GM19239 (cell line): ENCODE measurements around the gene MOB1A.
"Not testable (repeated sequence)": the region's sequence is repeated elsewhere in the genome, so short reads cannot be mapped to it uniquely, and the experiment has no call there.

Source experiments
- DNase-seq: peaks from one replicate; pipeline ENCODE4 v3.0.0; 2011; ENCODE audit warnings: low spot score; ENCODE audit not compliant: insufficient read length
- FAIRE-seq: peaks from 2 replicates; lab custom pipeline; 2011; peaks lifted over from hg19 to GRCh38; lab: Jason Lieb, UNC

MOB1A gene

DNA sequence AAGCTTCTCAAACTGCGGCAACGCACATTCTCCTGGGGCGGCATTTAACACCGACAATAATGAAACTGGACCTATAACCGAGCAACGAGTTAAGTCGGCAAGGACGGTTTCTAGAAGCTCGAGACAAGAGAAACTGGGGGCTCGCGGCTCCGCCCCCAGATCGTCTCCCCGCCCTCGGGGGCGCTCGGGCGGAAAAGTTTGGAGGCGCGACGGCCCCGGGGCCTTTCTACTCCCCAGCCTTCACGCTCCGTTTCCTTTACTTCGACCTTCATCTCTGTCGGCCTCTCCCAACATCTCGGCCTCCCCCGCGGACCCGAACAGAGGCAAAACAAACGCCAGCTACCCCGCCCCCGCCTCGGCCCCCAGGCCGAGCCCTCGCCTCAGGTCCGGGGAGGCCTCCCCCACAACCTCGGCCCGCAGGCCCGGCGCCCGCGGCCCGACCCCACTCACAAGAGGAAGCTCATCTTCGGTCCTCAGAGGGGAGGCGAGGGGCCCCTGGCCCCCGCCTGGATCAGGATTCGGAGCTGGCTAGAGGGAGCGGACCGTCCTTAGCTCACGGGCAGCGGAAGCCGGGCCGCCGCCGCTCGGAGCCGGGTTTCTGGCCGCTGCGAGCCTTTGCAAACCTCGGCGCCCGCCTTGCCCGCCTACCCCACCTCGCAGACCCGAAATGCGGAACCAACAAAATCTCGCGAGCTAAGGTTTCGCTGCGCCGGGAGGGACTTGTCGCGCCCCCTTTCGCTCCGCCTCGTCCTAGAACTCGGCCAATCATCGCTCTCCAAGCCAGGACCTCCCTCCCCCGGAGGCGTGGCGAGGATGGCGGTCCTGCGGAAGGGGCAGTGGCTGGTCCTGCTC, at the start of gene MOB1A:
TSS of gene MOB1A (minus strand) at position 669 of the 852 bp plus-strand sequence. CDS start at position 464, 205 bp downstream.
- peak; percentile 63 for DNase-seq
- peak; percentile 96 for FAIRE-seq

DNA sequence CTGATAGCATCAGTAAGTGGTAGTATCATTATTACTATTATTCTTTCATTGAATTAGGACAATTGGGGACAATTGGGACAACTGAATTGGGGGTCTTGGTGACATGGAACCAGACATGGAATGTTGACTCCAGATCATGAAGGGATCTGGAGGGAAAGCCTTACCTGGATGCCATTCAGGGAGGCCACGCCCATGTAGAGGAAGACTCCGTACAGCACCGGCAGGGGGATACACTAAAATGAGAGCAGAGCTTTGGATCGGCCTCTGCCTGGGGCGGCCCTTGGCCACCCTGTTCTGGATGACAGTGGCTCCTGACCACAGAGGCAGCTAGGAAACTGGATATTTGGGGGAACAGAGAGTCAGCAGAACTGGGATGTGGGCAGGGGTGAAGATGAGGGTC, 49.0 kb upstream of the MOB1A start:
- DNase-seq = no peak
- no peak for FAIRE-seq

DNA sequence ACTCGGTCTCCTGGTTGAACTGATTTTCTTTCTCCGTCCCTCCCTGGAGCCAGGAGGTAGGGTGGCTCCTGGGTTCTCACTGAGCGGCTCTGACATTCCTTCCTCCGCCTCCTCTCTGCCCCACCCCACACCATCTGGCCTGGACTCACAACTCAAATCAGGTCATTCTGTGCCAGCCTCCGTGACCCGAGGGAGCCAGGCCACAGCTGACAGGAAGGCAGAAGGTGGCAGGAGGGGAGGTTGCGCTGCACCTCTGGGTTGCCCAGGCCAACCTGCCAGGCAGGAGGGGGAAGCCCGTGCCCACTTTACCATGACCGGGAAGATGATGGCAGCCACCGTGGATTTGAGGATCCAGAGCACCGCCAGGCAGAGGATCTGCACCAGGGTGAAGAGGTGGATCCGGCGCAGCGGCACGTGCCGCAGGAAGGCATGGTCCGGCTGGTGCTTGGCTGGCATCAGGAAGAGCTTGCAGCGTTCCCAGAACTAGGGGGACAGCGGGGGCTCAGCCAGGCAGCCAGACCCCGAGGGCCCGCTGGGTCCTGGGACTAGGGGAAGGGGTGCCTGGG, 48.1 kb upstream of the MOB1A start:
- DNase-seq (no peak), FAIRE-seq (no peak)

DNA sequence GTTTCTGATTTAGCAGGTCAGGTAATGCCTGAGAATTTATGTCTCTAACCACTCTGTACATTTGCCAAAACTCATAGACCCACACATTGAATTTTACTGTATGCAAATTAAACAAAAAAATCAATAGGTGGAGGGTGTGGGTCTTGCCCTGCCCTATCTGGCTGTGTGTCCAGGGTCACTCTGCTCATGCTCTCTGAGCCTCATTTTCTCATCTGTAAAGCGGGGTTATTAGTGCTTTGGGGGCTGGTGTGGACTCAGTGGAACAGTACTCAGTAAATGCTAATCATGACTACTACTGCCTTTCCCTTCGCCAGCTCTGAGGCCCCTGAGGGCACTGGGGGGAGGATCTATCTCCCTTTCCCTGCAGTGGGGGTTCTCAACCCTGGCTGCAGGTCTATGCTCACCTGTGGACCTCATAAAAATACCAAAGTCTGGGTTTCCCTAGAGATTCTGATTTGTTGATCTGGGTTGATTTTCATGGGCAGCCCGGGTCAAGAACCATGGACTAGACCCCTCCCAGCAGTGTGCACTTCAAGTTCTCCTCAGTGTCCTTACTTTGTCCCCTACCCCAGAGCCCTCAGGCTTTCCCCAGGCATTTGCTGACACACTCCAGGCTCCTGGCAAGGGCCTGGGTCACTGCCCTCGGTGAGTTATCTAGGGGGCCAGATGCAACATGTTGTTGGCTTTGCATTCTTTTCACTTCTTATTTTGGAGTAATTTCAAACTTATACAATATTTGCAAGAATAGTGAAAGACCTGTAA, 47.2 kb upstream of the MOB1A start:
- no peak for DNase-seq

DNA sequence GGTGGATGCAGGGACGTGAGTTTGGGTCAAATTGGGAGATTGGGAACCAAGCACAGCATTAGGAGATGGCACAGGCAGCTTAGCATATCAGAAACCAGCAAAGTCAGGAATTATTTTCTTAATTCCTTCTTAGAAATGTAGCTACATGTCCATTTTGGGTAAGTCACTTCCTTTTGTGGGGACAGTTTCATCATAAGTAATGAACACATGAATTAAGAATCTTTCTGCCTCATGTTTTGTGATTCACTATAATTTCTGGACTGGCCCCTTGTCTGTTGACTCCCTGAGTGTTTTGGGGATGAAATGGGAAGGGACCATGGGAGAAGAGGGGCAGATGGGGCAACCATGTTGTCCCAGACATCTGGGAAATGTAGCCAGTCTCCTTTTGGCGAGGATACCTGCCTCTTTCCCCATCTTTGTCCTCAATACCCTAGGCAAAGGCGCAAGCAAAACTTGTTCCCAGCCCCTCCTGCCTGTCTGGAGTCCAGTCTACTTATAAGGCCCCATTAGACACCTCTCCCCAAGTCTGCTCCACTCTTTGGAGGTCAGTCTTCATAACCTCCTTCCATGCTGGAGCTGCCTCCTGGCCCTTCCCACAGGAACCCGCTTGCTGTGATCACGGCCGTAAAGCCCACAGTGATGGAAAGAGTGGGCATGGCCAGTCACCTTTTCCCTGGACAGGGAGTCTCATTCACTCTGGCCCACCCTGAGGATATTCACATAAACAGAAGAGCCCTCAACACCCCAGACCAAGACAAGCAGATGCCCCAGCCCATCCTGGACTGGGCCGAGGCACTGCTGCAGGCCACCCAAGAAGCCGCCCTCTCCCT, 45.5 kb upstream of the MOB1A start:
- DNase-seq (no peak), FAIRE-seq (no peak)

More for the DNA sequence above, 47.2 kb upstream of the MOB1A start:
- no peak for FAIRE-seq

DNA sequence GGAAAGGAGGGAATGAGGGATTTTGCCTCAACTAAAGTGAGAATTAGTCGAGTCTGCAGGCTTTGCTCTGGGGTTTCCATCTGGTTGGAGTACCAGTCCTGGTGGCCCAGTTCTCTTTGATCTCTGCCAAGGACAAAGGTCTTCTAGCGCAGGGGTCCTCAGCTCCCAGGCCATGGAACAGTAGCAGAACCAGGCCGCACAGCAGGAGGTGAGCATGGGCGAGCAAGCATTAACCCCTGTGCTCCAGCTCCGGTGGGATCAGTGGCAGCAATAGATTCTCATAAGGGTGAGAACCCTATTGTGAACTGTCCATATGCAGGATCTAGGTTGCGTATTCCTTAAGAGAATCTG, 43.6 kb upstream of the MOB1A start:
- DNase-seq (no peak), FAIRE-seq (no peak)

DNA sequence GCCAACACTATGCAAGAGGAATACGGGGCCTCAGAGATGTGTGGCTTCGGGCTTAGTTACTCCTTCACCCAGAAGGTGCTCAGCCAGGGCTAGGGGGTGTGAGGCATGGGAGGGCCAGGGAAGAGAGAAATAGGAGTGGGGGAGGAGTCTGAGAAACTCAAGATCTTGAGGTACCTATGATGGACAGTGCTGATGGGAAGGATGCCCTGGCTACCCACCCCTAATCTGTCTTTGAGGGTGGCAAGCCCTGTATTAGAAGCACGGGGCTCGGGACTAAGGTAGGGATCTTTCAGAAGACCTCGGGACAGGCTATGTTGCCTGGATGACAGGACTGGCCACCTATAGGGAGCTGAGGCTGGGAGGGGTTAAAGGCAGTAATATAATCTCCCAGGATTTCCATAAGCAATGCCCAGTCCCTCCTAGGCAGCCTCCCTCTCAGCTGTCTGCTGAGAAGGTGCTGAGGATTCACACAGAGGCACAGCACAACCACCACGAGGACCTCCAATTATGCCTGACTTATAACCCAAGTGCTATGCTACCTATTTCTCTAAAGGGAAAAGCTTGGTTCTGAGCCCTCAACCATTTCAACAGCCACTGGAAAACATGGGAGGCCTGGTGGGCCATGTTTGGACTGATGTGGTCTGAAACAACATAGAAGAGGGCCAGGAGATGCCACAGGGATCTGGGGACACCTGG, 43.1 kb upstream of the MOB1A start:
- FAIRE-seq (no peak), DNase-seq (no peak)

DNA sequence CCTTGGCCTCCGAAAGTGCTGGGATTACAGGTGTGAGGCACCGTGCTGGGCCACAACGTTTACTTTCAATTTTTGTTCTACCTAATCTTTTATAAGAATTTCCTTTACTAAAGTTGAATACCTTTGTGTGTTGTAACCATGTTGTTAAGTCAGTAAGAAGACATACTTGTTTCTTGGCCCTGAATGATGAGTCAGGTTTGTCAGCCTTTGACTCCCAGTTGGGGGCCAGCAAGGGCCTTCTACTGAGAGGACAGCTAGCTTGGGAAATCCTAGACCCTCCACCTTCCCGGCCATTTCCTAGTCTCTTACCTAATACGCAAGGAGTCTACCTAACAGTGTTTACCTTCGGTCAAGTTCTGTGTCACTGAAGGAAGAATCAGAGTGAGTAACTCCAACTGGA, 42.4 kb upstream of the MOB1A start:
- DNase-seq = no peak
- no peak for FAIRE-seq

DNA sequence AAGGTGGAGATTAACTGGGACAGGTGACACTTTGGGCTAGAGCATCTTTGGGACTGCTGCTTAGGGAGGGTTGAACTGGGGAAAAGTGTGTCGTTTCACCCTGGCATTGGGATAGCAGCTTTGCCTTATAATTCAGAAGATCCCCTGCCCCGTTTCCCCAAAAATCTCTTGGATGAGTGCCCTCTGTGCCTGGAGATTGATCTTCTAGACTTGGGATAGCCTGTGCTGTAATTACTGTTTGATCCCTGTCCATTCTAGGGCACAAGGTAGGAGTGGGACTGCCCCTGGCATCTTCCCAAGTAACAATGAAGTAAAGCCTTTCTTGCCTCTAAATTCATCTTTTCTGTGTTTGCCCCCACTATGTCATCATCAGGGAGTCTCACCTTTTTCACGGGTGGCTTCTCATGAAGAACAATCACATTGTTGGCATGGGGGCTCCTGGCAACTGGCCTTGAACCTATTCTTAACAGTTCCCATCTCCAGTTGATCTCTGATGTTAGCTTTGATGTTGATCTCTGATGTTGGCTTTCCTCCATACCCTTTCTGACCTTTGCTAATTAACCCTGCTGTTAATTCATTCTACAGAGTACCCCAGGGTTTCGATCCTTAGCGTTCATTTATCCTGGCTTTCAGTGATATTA, 41.3 kb upstream of the MOB1A start:
- no peak for FAIRE-seq
- DNase-seq = no peak

DNA sequence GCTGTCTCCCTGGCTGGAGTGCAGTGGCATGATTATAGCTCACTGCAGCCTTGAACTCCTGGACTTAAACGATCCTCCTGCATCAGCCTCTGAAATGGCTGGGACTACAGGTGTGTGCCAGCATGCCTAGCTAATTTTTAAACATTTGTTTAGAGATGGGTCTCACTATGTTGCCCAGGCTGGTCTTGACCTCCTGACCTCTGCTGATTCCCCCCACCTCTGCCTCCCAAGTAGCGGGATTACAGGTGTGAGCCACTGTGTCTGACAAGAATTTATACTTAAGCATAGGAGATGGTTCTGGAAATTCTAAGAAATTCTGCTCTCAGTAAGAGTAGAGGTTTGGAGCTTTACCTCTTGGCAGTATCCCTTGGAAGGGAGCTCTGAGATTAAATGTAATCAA, 38.0 kb upstream of the MOB1A start:
- no peak for FAIRE-seq

DNA sequence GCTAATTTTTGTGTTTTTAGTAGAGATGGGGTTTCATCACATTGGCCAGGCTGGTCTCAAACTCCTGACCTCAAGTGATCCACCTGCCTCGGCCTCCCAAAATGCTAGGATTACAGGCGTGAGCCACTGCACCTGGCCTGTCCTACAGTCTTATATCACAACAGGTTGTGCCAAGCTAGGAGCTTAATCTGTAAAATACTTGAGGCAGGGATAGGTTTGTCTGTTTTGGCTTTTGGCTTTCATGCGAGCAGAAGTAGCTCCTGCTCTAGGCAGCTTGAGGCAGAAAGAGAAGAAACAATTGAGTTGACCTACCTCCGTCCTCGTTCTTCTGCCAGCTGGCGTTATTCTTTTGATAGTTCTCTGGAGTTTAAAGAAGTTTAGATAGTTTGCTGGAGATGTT, 37.1 kb upstream of the MOB1A start:
- FAIRE-seq, DNase-seq: not testable (repeated sequence)

More for the DNA sequence above, 38.0 kb upstream of the MOB1A start:
- DNase-seq = no peak

DNA sequence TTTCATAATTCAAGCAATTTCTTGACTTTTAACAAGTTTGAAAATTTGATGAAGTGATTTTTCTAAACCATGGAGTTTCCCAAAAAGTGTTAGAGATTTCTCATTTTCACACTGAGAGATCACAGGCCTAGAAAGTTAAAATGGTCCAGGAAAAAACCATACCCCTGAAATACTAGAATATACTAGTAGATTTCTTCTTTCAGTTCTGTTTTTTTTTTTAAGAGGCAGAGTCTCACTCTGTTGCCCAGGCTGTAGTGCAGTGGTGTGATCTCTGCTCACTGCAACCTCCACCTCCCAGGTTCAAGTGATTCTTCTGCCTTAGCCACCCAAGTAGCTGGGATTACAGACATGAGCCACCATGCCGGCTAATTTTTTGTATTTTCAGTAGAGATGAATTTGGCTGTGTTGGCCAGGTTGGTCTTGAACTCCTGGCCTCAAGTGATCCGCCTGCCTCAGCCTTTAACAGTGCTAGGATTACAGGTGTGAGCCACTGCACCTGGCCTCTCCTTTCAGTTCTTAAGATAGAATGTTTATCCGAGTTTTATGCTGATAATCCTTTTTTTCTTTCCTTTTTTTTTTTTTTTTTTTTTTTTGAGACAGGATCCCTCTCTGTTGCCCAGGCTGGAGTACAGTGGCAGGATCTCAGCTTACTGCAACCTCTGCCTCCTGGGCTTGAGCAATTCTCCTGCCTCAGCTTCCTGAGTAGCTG, 34.2 kb upstream of the MOB1A start:
- no peak for DNase-seq
- FAIRE-seq = no peak

DNA sequence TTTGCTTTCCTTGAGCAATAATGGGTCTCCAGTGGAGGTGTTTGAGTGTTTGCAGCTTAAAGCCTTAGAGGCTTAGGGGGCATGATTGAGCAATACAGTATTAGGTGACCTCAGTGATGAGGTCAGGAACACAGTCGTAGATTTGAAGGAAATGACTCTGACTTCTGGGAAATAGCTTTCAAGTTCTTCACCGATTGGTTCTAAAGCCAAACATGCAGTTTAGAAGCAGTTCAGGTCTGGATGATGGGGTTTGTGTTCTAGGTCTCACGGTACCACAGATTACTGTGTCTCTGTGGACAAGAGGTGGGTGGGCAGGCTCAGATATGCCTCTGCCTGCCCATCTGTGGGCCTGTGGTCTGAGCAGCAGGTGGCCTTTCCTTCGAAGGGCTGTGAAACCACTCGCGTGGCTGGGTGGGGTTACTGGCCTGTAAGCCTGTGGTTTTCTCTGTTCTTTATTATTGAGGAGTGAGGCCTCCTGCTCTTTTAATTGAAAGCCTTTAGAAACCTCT, 27.6 kb upstream of the MOB1A start:
- no peak for DNase-seq
- peak; percentile 91 for FAIRE-seq

DNA sequence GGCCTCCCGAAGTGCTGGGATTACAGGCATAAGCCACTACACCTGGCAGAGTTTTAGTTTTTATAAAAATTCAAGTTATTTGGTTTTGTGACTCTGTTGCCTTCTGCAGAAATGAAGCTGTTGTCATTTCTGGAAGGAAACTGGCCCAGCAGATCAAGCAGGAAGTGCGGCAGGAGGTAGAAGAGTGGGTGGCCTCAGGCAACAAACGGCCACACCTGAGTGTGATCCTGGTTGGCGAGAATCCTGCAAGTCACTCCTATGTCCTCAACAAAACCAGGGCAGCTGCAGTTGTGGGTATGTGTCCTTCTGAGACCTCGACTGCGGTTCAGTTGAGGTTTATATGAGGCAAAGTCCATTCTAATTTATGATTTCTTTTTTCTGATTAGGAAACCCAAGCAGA, 26.9 kb upstream of the MOB1A start:
- DNase-seq = no peak

DNA sequence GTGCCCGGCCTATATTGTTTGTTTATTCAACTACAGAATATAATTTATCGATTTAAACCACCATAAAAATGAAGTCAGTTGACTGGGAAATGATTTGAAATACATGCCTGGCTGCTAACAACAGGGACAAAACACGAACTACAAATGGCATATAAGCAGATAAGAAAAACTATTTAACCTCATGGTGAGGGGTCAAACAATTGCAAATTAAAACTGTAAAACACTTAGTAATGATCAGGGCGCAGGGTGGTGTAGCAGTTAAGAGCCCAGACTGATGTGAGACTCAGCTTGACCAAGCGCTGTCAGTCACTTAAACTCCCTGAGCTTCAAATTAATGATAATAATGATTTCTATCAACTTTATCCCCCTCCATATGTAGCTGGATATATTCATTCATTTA, 26.4 kb upstream of the MOB1A start:
- DNase-seq (no peak), FAIRE-seq (no peak)

More for the DNA sequence above, 26.9 kb upstream of the MOB1A start:
- FAIRE-seq = no peak

DNA sequence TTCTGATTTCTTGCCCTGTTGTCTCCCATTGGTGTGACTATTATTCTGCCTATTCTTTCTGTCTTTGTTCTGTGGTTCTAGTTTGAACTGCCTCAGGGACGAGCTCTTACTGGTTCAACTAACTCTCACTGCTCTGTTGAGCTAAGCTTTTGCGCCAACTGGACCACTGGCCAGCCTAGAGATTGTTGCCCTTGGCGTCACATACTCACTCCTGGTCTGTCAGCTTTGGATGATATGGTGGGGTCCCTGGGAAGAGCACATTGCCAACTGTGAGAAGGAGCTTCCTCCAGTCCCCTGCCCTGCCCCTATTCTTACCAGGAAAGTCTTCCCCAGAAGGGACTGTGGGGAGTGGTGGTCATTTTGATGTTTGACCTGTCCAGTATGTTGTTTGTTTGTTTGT, 25.8 kb upstream of the MOB1A start:
- no peak for FAIRE-seq

DNA sequence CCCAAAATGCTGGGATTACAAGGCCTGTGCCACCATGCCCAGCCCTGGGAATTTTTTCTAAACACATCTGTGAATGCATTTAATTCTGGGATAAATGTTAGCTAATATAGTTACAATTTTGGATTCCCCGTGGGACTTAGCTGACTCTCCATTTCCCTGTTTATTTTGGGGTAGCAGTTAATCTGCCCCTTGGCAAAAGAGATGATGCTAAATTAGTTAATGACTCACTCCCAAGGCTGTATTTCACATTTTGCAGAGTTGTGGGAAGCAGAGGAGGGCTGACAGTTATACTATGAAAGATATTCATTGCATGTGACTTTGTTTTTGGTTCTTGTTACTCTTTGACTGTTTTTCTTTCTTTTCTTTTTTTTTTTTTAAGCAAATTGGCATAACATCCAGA, 22.9 kb upstream of the MOB1A start:
- FAIRE-seq = no peak
- no peak for DNase-seq

More for the DNA sequence above, 25.8 kb upstream of the MOB1A start:
- DNase-seq = no peak

DNA sequence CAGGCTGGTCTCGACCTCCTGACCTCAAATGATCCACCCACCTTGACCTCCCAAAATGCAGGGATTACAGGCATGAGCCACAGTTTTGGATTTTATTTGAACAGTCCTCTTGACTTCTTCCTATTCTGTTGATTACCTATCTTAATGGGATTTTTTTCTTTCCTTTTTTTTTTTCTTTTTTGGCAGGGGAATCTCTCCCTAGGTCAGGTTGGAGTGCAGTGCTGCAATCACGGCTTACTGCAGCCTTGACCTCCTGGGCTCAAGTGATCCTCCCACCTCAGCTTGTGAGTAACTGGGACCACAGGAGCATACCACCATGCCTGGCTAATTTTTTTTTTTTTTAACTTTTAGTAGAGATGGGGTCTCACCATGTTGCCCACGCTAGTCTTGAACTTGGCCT, 22.5 kb upstream of the MOB1A start:
- FAIRE-seq (no peak), DNase-seq (no peak)
